K562 (cell line): ENCODE data around the gene DPH1. TPM values are rescaled to one million over a fixed set of nuclear protein-coding genes. Genes with fewer than 3 reads are reported as not detected.

Source experiments
- ATAC-seq: fragments of 200-7000 bp; cut with Tn5 transposase; 3 replicates; pipeline ENCODE4 v1.9.1; 2020; ENCODE audit warnings: moderate library complexity
- BruUV-seq: library from RNA; stranded (reverse); fragments of 400-500 nt; replicated peaks from 2 replicates; lab custom pipeline; 2021; lab: Mats Ljungman, UMichigan
- CTCF ChIA-PET: fragments of 300-600 bp; formaldehyde crosslinking; extraction: SDS; loops from one replicate; lab custom pipeline; 2021; ENCODE audit warnings: low intra/inter-chr PET ratio; lab: Yijun Ruan, JAX
- POLR2A ChIA-PET: fragments of 300-600, 350-650 bp; sonication (Branson Sonifier 250); formaldehyde crosslinking; extraction: SDS; loops from one replicate; lab custom pipeline; 2021; ENCODE audit warnings: antibody characterized with exemption, inconsistent platforms; lab: Yijun Ruan, JAX
- DNase-seq, 4 experiments: peaks; one replicate each; pipeline versions ENCODE4 v3.0.0 to v3.0.0-alpha.2; 2011 to 2018; ENCODE audit warnings: low spot score in 3 of 4, mixed read lengths in 3 of 4; ENCODE audit errors: extremely low read depth in 1 of 4
- FAIRE-seq: peaks from 2 replicates; lab custom pipeline; 2011; peaks lifted over from hg19 to GRCh38; lab: Jason Lieb, UNC
- H2AFZ ChIP-seq: 2 replicates; pipeline ENCODE4 v1.6.0; 2011; ENCODE audit warnings: low read depth, low read length, control low read depth, inconsistent platforms
- H3K27ac ChIP-seq: fragments of 200-600 bp; 3 replicates; pipeline ENCODE4 v1.8.0; 2011; ENCODE audit warnings: low read depth, mild to moderate bottlenecking, control low read depth, inconsistent platforms, low read length, moderate library complexity, mixed read lengths; ENCODE audit errors: extremely low read depth
- H3K27me3 ChIP-seq, 2 experiments: fragments of 300-600 bp in 1 of 2; 2 replicates in 1 of 2; 3 replicates in 1 of 2; pipeline versions ENCODE4 v1.6.0 to v1.8.0; 2011; ENCODE audit warnings: inconsistent platforms in 2 of 2, low read length in 2 of 2, mild to moderate bottlenecking in 1 of 2, mixed read lengths in 1 of 2, moderate library complexity in 1 of 2; ENCODE audit not compliant: control insufficient read depth in 2 of 2, insufficient read depth in 2 of 2
- H3K36me3 ChIP-seq: fragments of 300-600 bp; 3 replicates; pipeline ENCODE4 v1.8.0; 2011; ENCODE audit warnings: mild to moderate bottlenecking, low read length, inconsistent platforms; ENCODE audit not compliant: control insufficient read depth, insufficient read depth
- H3K4me1 ChIP-seq, 2 experiments: fragments of 200-600 bp in 1 of 2; replicated peaks in 1 of 2; 2 replicates in 1 of 2; 3 replicates in 1 of 2; pipeline versions ENCODE4 v1.5.1 to v1.8.0; 2011; ENCODE audit warnings: inconsistent platforms in 2 of 2, low read length in 2 of 2, mild to moderate bottlenecking in 1 of 2, mixed read lengths in 1 of 2, moderate library complexity in 1 of 2; ENCODE audit not compliant: control insufficient read depth in 2 of 2, insufficient read depth in 2 of 2
- H3K4me2 ChIP-seq: 2 replicates; pipeline ENCODE4 v1.6.1; 2011; ENCODE audit warnings: low read length, control low read depth, inconsistent platforms, mixed read lengths; ENCODE audit not compliant: insufficient read depth
- H3K4me3 ChIP-seq: fragments of 200-600 bp; sonication (generic), shearing (Covaris generic); 2 replicates; pipeline ENCODE4 v1.5.1; 2016; ENCODE audit warnings: control low read depth, inconsistent platforms
- H3K79me2 ChIP-seq: fragments of 200-600 bp; 3 replicates; pipeline ENCODE4 v1.8.0; 2011; ENCODE audit warnings: low read length, inconsistent platforms; ENCODE audit not compliant: control insufficient read depth, insufficient read depth
- H3K9ac ChIP-seq, 2 experiments: 2 replicates each; pipeline versions ENCODE4 v1.6.0 to v1.6.1; 2011; ENCODE audit warnings: low read depth in 2 of 2, low read length in 2 of 2, control low read depth in 1 of 2, inconsistent platforms in 1 of 2, mild to moderate bottlenecking in 1 of 2, mixed read lengths in 1 of 2; ENCODE audit not compliant: insufficient read depth in 1 of 2
- H3K9me1 ChIP-seq: one replicate; pipeline ENCODE4 v1.6.0; 2011; ENCODE audit warnings: inconsistent platforms, mild to moderate bottlenecking, low read length, moderate library complexity; ENCODE audit not compliant: control insufficient read depth, insufficient read depth
- H3K9me3 ChIP-seq: replicated peaks from 2 replicates; pipeline ENCODE4 v1.5.1; 2011; ENCODE audit warnings: low read depth, low read length, inconsistent platforms; ENCODE audit not compliant: control insufficient read depth, insufficient read depth
- H4K20me1 ChIP-seq: replicated peaks from 2 replicates; pipeline ENCODE4 v1.6.1; 2011; ENCODE audit warnings: low read length, inconsistent platforms, mixed read lengths; ENCODE audit not compliant: control insufficient read depth, insufficient read depth
- ARID2 ChIP-seq: fragments of 450-650 bp; IDR thresholded peaks from 2 replicates; pipeline ENCODE4 v1.6.1; 2017; ENCODE audit warnings: antibody characterized with exemption, mild to moderate bottlenecking
- DIDO1 ChIP-seq: fragments of 450-650 bp; IDR thresholded peaks from 2 replicates; pipeline ENCODE4 v1.6.1; 2016; ENCODE audit warnings: low read depth, missing biosample characterization, missing genetic modification characterization
- HNRNPLL ChIP-seq: fragments of 200-400 bp; formaldehyde crosslinking; IDR thresholded peaks from 2 replicates; pipeline ENCODE4 v1.6.1; 2017; ENCODE audit warnings: low read length, low read depth, mild to moderate bottlenecking; ENCODE audit not compliant: poor library complexity, severe bottlenecking
- KLF1 ChIP-seq: fragments of 450-650 bp; IDR thresholded peaks from 2 replicates; pipeline ENCODE4 v1.6.1; 2016; ENCODE audit warnings: missing genetic modification characterization, missing compliant biosample characterization
- LCOR ChIP-seq: sonication (generic); formaldehyde crosslinking; IDR thresholded peaks from 2 replicates; pipeline ENCODE4 v1.8.0; 2022; ENCODE audit warnings: mild to moderate bottlenecking, missing genetic modification reagents
- MAFG ChIP-seq: fragments of 450-650 bp; conservative IDR thresholded peaks from 2 replicates; pipeline ENCODE4 v1.6.1; 2016; ENCODE audit warnings: missing genetic modification characterization, missing compliant biosample characterization
- VEZF1 ChIP-seq: fragments of 200-800 bp; sonication (Bioruptor generic); IDR thresholded peaks from 2 replicates; pipeline ENCODE4 v1.6.1; 2017; ENCODE audit warnings: missing genetic modification characterization, missing compliant biosample characterization
- ZNF586 ChIP-seq: fragments of 450-650 bp; formaldehyde crosslinking; conservative IDR thresholded peaks from 2 replicates; pipeline ENCODE4 v1.4.0; 2020; ENCODE audit warnings: mild to moderate bottlenecking, moderate library complexity
- ZNF764 ChIP-seq: fragments of 250-450 bp; sonication (Bioruptor Pico); IDR thresholded peaks from 2 replicates; pipeline ENCODE4 v1.4.0; 2020; ENCODE audit warnings: low read depth, mild to moderate bottlenecking, moderate library complexity
- WGBS: fragments of 100-300 bp; shearing (Covaris generic); methylation state at CpG from one replicate; pipeline ENCODE4 v1.1.6; 2016; ENCODE audit warnings: low coverage, mixed read lengths; ENCODE audit not compliant: insufficient coverage; ENCODE audit errors: missing lambda C conversion rate; 5-methylcytosine and 5-hydroxymethylcytosine counted together
- in situ Hi-C: fragments of 300-500 bp; cut with MboI; formaldehyde crosslinking; loops from 4 replicates; pipeline ENCODE4 v1.15.0; 2018; ENCODE audit warnings: inconsistent platforms, mixed read lengths
- intact Hi-C: fragments of 100-400 bp; cut with micrococcal nuclease; formaldehyde crosslinking; loops from 2 replicates; pipeline ENCODE4 v1.14.2; 2022
- polyA plus RNA-seq, 8 experiments: library from polyadenylated mRNA; depleted of rRNA in 4 of 8; stranded (reverse) in 5 of 8; unstranded in 3 of 8; fragments of >200 nt; fragmentation: Nextera tagmentation in 2 of 8; fragmentation: Illumina TruSeq in 1 of 8; extraction: Ambion mirVana in 2 of 8; extraction: Trizol in 1 of 8; gene quantifications; 2 replicates each; pipeline versions ENCODE4 v1.2.1 to v1.2.3, GENCODE V29; 2011 to 2014; ENCODE audit warnings: inconsistent platforms in 1 of 8, missing spikeins in 1 of 8
- total RNA-seq, 7 experiments: library from RNA; depleted of rRNA in 6 of 7; stranded (reverse); fragments of >200 nt in 6 of 7; fragmentation: Illumina TruSeq in 2 of 7; extraction: Trizol in 2 of 7; gene quantifications; 2 replicates each; pipeline versions ENCODE4 v1.2.1 to v1.2.3, GENCODE V29; 2011 to 2021; ENCODE audit warnings: low replicate concordance in 1 of 7

The DPH1 gene
- total and polyA plus RNA-seq, 9 of the 15 experiments (the other 6 are each of a cell fraction or from before 2014, with no cell fraction given), result 0.42 to 40.6 (median 20.2) TPM

DNA sequence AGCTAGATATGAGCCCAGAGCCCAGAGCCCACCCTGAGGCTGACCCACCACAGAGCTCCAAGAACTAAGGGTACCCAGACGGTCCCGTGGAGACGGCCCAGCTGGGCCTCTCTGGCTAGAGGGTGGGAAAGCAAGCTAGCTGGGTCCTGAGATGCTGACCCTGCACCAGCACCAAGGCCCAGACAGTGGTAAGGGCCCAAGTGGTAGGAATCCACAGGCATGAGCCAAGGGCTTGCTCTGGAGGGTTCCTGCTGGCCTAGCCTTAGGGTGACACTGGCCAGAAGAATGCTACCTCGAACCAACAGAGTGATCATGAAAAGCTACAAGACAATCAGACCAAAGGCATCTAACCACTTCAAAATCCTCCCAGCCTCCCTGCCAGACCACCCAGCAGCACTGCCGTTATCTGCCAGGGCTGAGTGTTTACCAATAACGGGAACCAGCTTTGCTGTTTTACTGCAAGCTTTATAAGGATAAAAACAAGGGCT, 38.1 kb downstream of the DPH1 start:
- no peak overlapping the region for H3K27ac ChIP-seq
- in situ Hi-C loops, result loop anchor here (10.0 kb wide), 1 partner anchor 177 kb away; no protein-coding TSS in a partner anchor
- CTCF ChIA-PET, result no interaction called here

GRCh38 chr17:2068519-2069051, 38.6 kb downstream of the DPH1 start:
- in situ Hi-C loops (loop anchor here (10.0 kb wide), 1 partner anchor 176 kb away; no protein-coding TSS in a partner anchor), intact Hi-C loops (no loop called here)
- H3K4me3 ChIP-seq, result no peak overlapping the region
- no peaks in the 10 kb centered on the region for H3K9me3 ChIP-seq
- no peak overlapping the region for H3K27ac ChIP-seq
- no peaks in the 10 kb centered on the region for H3K27me3 ChIP-seq
- H4K20me1 ChIP-seq, result no peaks in the 10 kb centered on the region
- no peak overlapping the region for H3K9ac ChIP-seq
- no TSS peak for BruUV-seq
- no peak overlapping the region for H2AFZ ChIP-seq
- peaks cover 21% of the 10 kb centered on the region; the same call in 2 of the 3 replicates for H3K36me3 ChIP-seq
- ChIA-PET POLR2A (interaction anchor here (1.1 kb wide), 1 partner anchor 9 kb away, joined by 4 read pairs; no protein-coding TSS in a partner anchor), CTCF (no interaction called here)
- FAIRE-seq (no peak), ATAC-seq (no peak), DNase-seq (no peak)
- no peak overlapping the region for H3K4me2 ChIP-seq
- no peaks in the 10 kb centered on the region for H3K79me2 ChIP-seq
- WGBS, result 82% methylated on average over 10 of the region's 15 CpGs
- no peaks in the 10 kb centered on the region for H3K9me1 ChIP-seq
- peaks cover 0 to 6% of the 10 kb centered on the region in 2 experiments; a peak in 1 of 5 replicates for H3K4me1 ChIP-seq
- TF ChIP-seq DIDO1 (tag) (no peak), VEZF1 (no peak), ARID2 (no peak)

More for the DNA sequence above, 38.1 kb downstream of the DPH1 start:
- ATAC-seq (no peak), FAIRE-seq (no peak), DNase-seq (no peak)
- no peak overlapping the region for H3K4me2 ChIP-seq
- H3K27me3 ChIP-seq, result no peaks in the 10 kb centered on the region
- POLR2A ChIA-PET, result interaction anchor here (1.1 kb wide), 1 partner anchor 9 kb away, joined by 4 read pairs; no protein-coding TSS in a partner anchor
- no peaks in the 10 kb centered on the region for H3K9me3 ChIP-seq
- H3K36me3 ChIP-seq, result peaks cover 21% of the 10 kb centered on the region; the same call in 2 of the 3 replicates
- H4K20me1 ChIP-seq, result no peaks in the 10 kb centered on the region
- no peak overlapping the region for H2AFZ ChIP-seq
- H3K79me2 ChIP-seq, result no peaks in the 10 kb centered on the region
- no TSS peak for BruUV-seq
- TF ChIP-seq LCOR (CRISPR knock-in tag), result no peak
- no peak for TF ChIP-seq ZNF586 (CRISPR knock-in tag)
- TF ChIP-seq KLF1 (tag), result no peak
- no peak for TF ChIP-seq MAFG (tag)
- no peak for TF ChIP-seq ZNF764
- TF ChIP-seq HNRNPLL, result no peak
- intact Hi-C loops, result no loop called here
- 82% methylated on average over 5 of the region's 6 CpGs for WGBS
- H3K9ac ChIP-seq, result no peak overlapping the region
- peaks cover 0 to 6% of the 10 kb centered on the region in 2 experiments; a peak in 1 of 5 replicates for H3K4me1 ChIP-seq
- no peaks in the 10 kb centered on the region for H3K9me1 ChIP-seq
- no peak overlapping the region for H3K4me3 ChIP-seq
